ENCODE results near the gene MLANA.

GRCh38 chr9:5920860-5921328, 30.2 kb downstream of the MLANA start:
- TF ChIP-seq CTCF (IDR thresholded peaks at IDR 0.05) = no peak
- no peak for TF ChIP-seq POLR2A (IDR thresholded peaks at IDR 0.05)

Measured in body of pancreas (tissue), 4 donors.